Activated T-cell treated with anti-CD3 and anti-CD28 coated beads, Interleukin-2, amount 50 U/mL, for 24 hours (primary cell): ENCODE results near the gene DCAF7.

Experiments used
- DNase-seq: peaks from one replicate; pipeline ENCODE4 v3.0.0-alpha.2; 2020
- H3K27ac Mint-ChIP-seq: 2 replicates; pipeline ENCODE4 v1.8.0; 2020; ENCODE audit warnings: mild to moderate bottlenecking, mixed read lengths
- H3K27me3 Mint-ChIP-seq: 2 replicates; pipeline ENCODE4 v1.8.0; 2020; ENCODE audit warnings: mixed read lengths
- H3K36me3 Mint-ChIP-seq: 2 replicates; pipeline ENCODE4 v1.8.0; 2020; ENCODE audit warnings: low read depth, mixed read lengths
- H3K4me1 Mint-ChIP-seq: 2 replicates; pipeline ENCODE4 v1.8.0; 2020; ENCODE audit warnings: low read depth, mixed read lengths
- H3K4me3 Mint-ChIP-seq: 2 replicates; pipeline ENCODE4 v1.8.0; 2020; ENCODE audit warnings: mild to moderate bottlenecking, moderate library complexity, mixed read lengths
- H3K9me3 Mint-ChIP-seq: 2 replicates; pipeline ENCODE4 v1.8.0; 2020; ENCODE audit warnings: mixed read lengths

DCAF7 gene

DNA sequence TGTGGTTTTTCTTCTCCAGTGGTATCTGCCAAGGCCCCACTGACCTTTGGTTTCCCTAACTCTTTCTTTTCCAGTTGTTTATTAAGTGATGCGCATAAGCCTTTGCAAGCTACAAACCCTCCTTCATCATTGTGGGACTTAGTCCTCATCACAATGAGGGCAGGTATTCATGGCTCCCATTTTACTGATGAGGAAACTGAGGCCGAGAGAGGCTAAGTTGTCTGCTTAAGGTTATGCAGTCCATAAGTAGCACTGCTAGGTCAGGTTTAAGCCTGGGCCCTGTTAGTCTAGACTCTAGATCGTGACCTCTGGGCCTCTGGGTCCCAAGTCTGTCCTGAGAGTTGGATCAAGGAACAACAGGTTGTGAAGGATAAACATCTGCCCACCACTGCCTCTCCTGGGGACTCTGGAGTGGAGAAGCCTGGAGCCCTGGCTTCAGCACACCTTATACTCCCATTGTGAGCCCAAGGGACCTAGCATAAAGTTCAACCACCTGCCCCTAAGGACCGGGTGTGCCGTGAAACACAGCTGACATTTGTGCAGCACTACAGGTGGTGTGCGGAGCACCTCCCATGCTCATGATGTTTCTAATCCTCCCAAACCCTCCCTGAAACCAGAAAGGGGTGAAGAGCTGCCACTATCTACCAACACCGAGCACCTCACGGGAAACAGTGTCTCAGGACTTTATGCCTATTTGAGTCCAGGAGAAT, 32.3 kb upstream of the DCAF7 start:
- H3K36me3 Mint-ChIP-seq: no peaks in the 10 kb centered on the region
- H3K27ac Mint-ChIP-seq: no peak overlapping the region
- H3K4me3 Mint-ChIP-seq: no peak overlapping the region
- peaks cover 27% of the 10 kb centered on the region for H3K27me3 Mint-ChIP-seq
- peaks cover 15% of the 10 kb centered on the region for H3K4me1 Mint-ChIP-seq
- no peaks in the 10 kb centered on the region for H3K9me3 Mint-ChIP-seq
- no peak for DNase-seq

DNA sequence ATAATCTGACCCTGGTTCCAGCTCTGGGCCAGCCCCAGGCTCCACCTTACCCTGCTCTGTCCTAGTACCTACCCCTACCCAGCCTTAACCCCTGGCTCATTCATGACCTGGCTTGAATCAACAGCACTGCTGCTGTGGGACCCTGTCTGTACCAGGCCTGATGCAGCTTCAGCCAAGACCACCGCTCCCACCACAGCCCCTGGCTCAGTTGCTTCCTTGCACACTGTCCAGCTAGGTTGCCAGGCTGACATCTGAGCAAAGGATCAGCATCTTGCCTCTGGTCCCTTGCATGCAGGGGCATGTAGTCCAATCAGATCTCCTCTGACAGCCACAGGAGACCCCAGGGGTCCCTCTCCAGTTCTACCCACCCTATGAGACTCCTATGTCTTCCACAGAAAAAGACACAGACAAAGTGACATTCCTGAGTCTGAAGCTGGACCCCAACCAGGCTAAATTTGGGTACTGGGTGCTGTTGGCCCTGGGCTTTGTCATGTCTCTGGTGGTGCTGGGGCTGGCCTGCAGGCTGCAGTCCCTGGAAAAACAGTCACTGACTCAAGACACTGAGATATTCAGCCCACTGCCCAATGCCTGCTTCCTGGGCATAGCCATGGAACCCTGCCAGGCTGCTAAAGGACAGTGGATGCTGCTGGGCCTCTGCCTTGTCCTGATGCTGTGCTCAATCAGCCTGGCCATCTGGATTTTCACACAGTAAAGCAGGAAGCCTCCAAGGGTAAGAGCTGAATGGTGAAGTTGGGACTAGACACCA, 31.0 kb upstream of the DCAF7 start:
- Mint-ChIP-seq H3K27ac (no peak overlapping the region), H3K4me3 (no peak overlapping the region), H3K4me1 (peaks cover 24% of the 10 kb centered on the region), H3K9me3 (no peaks in the 10 kb centered on the region), H3K27me3 (peaks cover 38% of the 10 kb centered on the region), H3K36me3 (no peaks in the 10 kb centered on the region)
- DNase-seq: no peak

DNA sequence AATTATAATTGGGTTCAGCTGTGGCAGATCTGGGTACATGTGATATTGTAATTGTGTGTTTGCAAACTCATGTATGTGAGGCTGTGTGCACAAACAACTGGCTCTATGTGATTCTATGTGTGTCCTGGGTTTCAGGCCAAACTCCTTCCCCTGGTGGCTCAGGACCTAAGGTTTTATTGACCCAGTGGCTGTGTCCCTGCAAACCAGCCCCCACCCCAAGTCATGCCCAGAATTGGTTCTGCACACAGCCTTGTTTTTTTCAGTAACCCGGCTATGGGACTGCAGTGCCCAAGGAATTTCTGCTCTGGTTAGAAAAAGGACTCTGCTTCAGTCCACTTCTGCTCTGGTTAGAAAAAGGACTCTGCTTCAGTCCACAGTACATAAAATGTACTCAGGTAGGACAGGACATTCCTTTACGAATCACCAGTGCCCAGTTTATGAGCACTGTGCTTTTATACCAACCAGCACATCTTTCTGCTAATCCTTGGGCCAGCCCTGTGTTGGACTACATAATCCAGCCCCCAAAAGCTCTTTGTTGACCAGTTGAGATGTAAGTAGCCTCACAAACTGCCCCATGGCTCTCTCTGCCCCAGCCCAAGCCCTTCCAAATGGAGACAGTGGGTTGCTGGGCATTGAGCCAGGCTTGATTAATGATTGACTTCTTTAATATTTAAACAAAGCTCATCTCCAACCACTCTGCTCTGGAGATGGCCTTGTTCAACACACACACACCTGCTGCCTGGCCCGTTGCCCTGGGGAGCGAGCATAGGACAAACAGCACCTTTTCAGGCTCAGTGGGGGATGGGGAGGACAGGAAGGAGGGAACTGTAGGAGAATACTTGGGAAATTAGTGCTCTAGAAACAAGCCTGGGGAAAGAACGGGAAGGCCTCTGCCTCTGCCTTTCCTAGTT, 30.1 kb upstream of the DCAF7 start:
- H3K9me3 Mint-ChIP-seq: no peaks in the 10 kb centered on the region

DNA sequence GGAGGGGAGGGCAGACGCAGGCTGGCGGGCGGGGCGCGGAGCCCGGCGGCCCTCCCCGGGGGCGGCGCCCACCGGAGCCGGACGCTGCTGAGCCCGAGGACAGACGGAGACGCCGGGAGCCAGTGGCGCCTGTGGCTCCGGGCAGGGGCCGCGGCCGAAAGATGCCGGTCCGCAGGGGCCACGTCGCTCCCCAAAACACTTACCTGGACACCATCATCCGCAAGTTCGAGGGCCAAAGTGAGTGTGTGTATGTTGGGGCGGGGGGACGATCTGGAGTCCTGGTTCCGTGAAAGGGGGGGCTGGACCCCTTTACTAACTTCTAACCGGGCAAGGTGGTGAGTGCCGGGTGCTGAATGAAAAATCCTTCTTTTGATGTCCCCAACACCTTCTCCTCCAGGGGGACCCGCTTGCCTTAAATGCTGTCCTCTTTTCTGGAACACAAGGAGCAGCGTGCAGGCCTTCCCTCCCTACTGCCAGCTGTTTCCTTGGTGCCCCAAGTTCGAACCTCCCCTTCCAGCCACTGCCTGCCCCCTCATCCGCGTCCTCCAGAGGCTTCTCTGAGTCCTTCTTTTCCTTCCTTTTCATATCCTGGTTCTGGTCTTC, 26.9 kb upstream of the DCAF7 start, which contains the start of gene KCNH6:
TSS of gene KCNH6 (plus strand) at position 106 of the 603 bp plus-strand sequence. CDS start at position 162, 56 bp downstream.
- Mint-ChIP-seq H3K4me1 (peaks cover 9% of the 10 kb centered on the region), H3K36me3 (no peaks in the 10 kb centered on the region), H3K9me3 (no peaks in the 10 kb centered on the region), H3K4me3 (peak within 1 kb of the TSS; percentile 0), H3K27me3 (peaks cover 48% of the 10 kb centered on the region), H3K27ac (no peak within 1 kb of the TSS)
- no peak for DNase-seq

More for the DNA sequence above, 30.1 kb upstream of the DCAF7 start:
- Mint-ChIP-seq H3K4me1 (peaks cover 21% of the 10 kb centered on the region), H3K27me3 (peaks cover 42% of the 10 kb centered on the region), H3K27ac (no peak overlapping the region), H3K4me3 (no peak overlapping the region), H3K36me3 (no peaks in the 10 kb centered on the region)
- no peak for DNase-seq

DNA sequence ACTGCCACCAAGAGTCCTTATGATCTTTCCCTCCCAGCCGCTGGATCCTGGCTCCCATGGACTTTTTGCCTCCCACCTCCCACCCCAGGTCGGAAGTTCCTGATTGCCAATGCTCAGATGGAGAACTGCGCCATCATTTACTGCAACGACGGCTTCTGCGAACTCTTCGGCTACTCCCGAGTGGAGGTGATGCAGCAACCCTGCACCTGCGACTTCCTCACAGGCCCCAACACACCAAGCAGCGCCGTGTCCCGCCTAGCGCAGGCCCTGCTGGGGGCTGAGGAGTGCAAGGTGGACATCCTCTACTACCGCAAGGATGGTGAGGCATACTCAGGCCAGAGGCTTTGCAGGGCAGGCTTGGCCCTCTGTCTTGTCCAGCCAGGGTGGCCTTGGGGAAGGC, 26.2 kb upstream of the DCAF7 start:
- H3K36me3 Mint-ChIP-seq: no peaks in the 10 kb centered on the region
- H3K4me3 Mint-ChIP-seq: peak overlapping the region; percentile 0
- H3K27me3 Mint-ChIP-seq: peaks cover 48% of the 10 kb centered on the region
- no peak overlapping the region for H3K27ac Mint-ChIP-seq
- no peak for DNase-seq
- H3K4me1 Mint-ChIP-seq: peaks cover 9% of the 10 kb centered on the region
- no peaks in the 10 kb centered on the region for H3K9me3 Mint-ChIP-seq

DNA sequence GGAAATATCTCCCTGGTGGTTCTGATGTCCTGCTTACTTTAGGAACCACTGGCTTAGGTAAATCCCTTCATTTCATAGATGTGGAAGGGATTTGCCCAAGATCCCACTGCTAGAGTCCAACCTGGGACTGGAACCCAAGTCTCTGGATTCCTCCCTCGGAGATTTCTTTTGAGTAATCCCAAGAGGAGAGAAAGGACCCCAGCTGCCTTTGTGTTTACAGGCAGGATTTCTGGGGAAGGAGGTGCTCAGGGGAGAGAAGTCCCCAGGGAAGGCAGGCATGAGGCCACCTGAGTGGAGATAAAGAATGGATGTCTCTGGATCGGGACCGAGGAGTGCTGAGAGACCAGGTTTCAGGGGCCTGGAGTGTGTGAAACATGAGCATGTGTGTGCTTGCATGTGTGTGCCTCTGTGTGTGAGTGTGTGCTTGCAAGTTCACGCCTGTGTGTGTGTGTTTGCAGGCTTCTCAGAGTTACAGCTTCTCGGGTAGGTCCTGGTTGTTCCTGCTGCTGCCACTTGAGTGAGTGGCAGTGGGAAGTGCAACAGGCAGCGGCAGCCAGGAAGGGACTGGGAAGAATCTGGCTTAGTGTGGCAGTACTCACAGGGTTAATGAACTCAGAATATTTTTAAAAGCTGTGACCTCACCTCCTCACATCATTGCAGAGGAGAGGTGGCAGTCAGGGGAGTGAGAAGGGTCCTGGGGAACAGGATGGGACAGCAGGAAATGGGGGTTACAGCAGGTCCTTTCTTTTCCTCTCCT, 24.9 kb upstream of the DCAF7 start:
- H3K4me3 Mint-ChIP-seq: no peak overlapping the region
- H3K27ac Mint-ChIP-seq: no peak overlapping the region
- no peak for DNase-seq
- peaks cover 9% of the 10 kb centered on the region for H3K4me1 Mint-ChIP-seq
- peaks cover 48% of the 10 kb centered on the region for H3K27me3 Mint-ChIP-seq
- no peaks in the 10 kb centered on the region for H3K9me3 Mint-ChIP-seq
- H3K36me3 Mint-ChIP-seq: no peaks in the 10 kb centered on the region

DNA sequence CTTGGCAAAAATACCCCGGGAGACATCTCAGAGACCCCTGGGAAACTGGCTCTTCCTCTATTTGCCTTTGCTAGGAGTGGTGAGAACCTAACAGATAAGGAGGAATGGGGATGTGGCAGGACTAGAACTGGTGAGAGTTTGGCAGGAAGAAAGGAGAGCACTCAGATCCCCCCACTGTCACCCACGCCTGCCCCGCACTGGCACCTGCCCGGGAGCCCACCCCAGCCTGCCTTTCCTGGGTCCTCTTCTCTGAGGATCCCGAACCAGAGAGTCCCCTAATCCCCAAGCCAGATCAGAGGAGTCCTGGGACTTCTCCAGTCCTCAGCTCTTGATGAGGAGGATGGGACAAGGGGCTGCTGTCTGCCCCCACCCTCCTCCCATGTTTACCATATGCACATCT, 23.4 kb upstream of the DCAF7 start:
- Mint-ChIP-seq H3K27me3 (peaks cover 37% of the 10 kb centered on the region), H3K36me3 (no peaks in the 10 kb centered on the region)
- no peak for DNase-seq

DNA sequence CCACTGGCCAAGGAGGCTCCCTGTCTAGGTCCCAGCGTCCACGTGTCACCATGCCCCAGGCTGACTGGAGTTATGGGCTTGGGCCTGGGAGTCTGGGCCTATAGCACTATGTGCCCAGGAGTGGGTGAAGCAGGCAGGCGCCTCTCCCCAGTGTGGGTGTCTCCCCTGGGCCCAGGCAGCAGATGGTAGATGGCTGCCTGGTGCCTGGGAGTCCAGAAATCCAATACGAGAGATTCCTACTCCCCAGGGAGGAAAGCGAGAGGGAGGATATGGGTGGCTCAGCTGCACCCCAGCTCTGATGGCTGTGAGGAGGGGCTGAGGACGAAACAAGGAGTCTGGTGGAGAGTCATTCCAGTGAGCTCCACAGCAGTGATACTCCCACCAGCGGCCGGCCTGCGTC, 22.1 kb upstream of the DCAF7 start:
- DNase-seq: no peak

More for the DNA sequence above, 23.4 kb upstream of the DCAF7 start:
- Mint-ChIP-seq H3K27ac (no peak overlapping the region), H3K9me3 (no peaks in the 10 kb centered on the region), H3K4me1 (peaks cover 9% of the 10 kb centered on the region), H3K4me3 (no peak overlapping the region)

DNA sequence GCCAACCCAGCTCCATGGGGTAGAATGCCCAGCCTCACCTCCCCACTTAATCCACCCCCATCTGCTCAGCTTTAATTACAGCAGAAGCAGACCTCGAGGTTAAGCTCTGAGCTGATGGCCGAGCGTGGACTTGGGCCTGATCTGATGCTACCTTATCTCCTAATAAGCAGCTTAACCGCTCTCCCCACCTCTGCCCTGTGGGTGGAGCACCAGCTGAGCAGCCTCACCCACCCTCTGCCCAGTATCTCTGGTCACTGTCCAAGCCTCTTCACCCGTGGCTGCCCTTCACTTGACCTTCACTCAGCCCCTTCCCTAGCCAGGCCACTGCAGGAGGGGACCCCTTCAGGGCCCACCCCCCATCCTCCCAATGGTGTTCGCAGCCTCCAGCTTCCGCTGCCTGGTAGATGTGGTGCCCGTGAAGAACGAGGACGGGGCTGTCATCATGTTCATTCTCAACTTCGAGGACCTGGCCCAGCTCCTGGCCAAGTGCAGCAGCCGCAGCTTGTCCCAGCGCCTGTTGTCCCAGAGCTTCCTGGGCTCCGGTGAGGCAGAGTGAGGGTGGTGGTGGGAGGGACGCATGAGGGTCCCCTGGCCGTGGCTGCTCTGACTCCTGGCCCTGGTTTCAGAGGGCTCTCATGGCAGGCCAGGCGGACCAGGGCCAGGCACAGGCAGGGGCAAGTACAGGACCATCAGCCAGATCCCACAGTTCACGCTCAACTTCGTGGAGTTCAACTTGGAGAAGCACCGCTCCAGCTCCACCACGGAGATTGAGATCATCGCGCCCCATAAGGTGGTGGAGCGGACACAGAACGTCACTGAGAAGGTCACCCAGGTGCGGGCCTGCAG, 20.3 kb upstream of the DCAF7 start:
- Mint-ChIP-seq H3K36me3 (no peaks in the 10 kb centered on the region), H3K27me3 (peaks cover 14% of the 10 kb centered on the region), H3K4me1 (no peaks in the 10 kb centered on the region), H3K27ac (no peak overlapping the region), H3K9me3 (no peaks in the 10 kb centered on the region), H3K4me3 (no peak overlapping the region)
- no peak for DNase-seq

More for the DNA sequence above, 22.1 kb upstream of the DCAF7 start:
- H3K9me3 Mint-ChIP-seq: no peaks in the 10 kb centered on the region
- peaks cover 9% of the 10 kb centered on the region for H3K4me1 Mint-ChIP-seq
- no peak overlapping the region for H3K27ac Mint-ChIP-seq
- peaks cover 29% of the 10 kb centered on the region for H3K27me3 Mint-ChIP-seq
- no peaks in the 10 kb centered on the region for H3K36me3 Mint-ChIP-seq
- no peak overlapping the region for H3K4me3 Mint-ChIP-seq

DNA sequence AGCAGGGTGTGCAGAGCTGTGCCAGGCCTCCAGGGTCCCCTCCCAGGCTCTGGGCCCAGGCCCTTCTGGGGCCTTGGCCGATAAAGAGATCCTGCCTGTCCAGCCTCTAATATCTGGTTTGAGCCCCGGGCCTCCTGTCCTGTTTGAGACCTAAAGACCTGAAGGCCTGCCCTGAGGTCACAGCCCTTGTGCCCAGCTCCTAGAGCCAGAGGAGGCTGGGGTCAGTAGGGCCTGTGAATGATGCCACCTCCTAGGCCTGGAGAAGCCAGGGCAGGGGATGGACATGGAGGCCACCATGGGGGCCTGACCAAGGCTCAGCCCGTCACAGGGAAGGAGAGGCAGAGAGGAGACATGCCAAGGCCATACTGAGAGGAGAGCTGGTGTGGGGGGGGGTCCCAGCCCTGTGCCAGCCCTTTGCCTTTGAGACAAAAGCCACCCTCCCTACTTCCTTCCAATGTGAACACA, 19.7 kb upstream of the DCAF7 start:
- Mint-ChIP-seq H3K27me3 (peaks cover 8% of the 10 kb centered on the region), H3K9me3 (no peaks in the 10 kb centered on the region), H3K36me3 (no peaks in the 10 kb centered on the region), H3K4me3 (no peak overlapping the region), H3K4me1 (no peaks in the 10 kb centered on the region), H3K27ac (no peak overlapping the region)
- no peak for DNase-seq

DNA sequence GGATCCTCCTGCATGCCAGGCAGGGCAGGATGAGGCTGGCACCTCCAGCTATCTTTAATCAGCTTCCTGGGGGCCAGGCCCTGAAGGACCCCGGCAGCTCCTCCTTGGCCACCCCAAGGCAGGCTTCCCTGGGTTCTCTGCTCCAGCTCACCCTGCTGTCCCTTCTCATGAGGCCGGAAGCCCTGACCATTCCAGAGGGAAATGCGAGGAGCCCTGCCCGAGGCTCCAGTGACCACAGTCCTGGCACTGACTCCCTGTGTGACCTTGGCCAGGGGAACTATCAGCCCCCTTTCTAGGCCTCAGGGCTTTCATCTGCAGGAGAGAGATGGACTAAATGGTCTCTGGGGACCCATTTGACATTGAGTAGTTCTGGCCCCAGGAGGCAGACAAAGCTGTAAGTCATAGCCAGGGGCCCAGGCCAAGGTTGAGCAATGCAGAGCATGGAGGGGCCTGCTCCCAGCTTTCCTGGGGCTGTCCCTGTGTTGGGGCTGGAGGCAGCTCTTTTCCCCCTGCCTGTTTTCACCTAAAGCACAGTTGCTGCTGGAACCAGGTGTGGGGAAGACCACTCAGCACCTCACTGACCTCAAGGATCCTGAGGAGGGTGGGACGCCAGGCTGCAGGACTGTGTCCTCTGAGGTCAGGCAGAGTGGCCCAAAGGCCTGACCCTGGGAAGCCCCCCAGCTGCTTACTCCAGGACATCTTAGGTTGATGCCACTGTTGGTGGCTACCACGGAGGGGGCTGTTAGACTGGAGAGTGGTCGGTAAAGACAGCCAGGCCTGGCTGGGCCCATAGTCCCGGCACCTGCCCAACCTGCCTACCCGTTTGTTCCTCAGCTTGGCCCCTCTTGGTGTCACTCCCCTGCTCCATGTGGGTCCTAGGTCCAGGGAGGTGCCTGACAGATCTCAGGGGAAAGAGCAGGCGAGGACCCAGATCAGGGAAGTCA, 19.0 kb upstream of the DCAF7 start:
- no peak for DNase-seq
- Mint-ChIP-seq H3K36me3 (no peaks in the 10 kb centered on the region), H3K4me1 (no peaks in the 10 kb centered on the region), H3K9me3 (no peaks in the 10 kb centered on the region), H3K4me3 (no peak overlapping the region), H3K27ac (no peak overlapping the region), H3K27me3 (peaks cover 4% of the 10 kb centered on the region)

DNA sequence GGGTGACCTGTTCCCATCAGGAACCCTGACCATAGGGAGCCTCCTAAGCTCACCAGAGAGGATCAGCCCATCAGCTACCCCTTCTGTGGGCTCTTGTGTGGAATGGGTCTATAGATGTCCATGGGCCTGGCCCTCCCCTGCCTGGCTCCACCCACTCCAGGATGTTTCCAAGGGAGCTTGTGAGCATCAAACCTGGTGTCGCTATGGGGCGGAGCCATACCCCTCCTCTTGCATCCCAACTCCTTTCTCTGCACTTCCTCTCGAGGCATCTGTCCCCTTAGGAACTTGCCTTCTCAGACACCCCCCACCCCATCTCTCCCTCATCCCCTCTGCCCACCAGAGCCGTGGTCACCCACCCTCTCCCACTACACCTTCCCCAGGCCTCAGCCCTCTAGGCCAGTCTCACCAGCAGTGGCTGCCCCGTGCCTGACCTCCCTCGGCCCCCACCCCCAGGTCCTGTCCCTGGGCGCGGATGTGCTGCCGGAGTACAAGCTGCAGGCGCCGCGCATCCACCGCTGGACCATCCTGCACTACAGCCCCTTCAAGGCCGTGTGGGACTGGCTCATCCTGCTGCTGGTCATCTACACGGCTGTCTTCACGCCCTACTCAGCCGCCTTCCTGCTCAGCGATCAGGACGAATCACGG, 16.7 kb upstream of the DCAF7 start:
- H3K36me3 Mint-ChIP-seq: no peaks in the 10 kb centered on the region
- no peaks in the 10 kb centered on the region for H3K9me3 Mint-ChIP-seq
- peaks cover 3% of the 10 kb centered on the region for H3K4me1 Mint-ChIP-seq
- H3K27ac Mint-ChIP-seq: no peak overlapping the region
- H3K4me3 Mint-ChIP-seq: no peak overlapping the region
- peaks cover 15% of the 10 kb centered on the region for H3K27me3 Mint-ChIP-seq
- no peak for DNase-seq
